Endothelial cell of umbilical vein (primary cell): Measurements from ENCODE around the gene PLEKHB2. TPM values are rescaled to one million over a fixed set of nuclear protein-coding genes. Genes with fewer than 3 reads are reported as not detected.

Experiments used
- BruUV-seq: library from RNA; stranded (reverse); fragments of 400-500 nt; replicated peaks from 2 replicates; lab custom pipeline; 2021; lab: Mats Ljungman, UMichigan
- CTCF ChIA-PET: fragments of 300-600, 350-600 bp; sonication (Branson Sonifier 250); formaldehyde crosslinking; loops from one replicate; lab custom pipeline; 2021; ENCODE audit warnings: antibody characterized with exemption, inconsistent platforms; lab: Charles Lee
- POLR2A ChIA-PET: fragments of 300-600, 350-600 bp; sonication (Branson Sonifier 250); formaldehyde crosslinking; loops from one replicate; lab custom pipeline; 2021; ENCODE audit warnings: antibody characterized with exemption, inconsistent platforms; lab: Charles Lee
- DNase-seq: peaks from one replicate; pipeline ENCODE4 v3.0.0-alpha.2; 2011; ENCODE audit warnings: low read depth, low spot score
- FAIRE-seq: peaks from 2 replicates; lab custom pipeline; 2011; peaks lifted over from hg19 to GRCh38; lab: Jason Lieb, UNC
- H2AFZ ChIP-seq: 2 replicates; pipeline ENCODE4 v1.6.0; 2012; ENCODE audit warnings: low read depth, low read length, control low read depth, inconsistent platforms
- H3K27ac ChIP-seq: 2 replicates; pipeline ENCODE4 v1.5.1; 2011; ENCODE audit warnings: low read depth, mild to moderate bottlenecking, control low read depth, low read length, moderate library complexity; ENCODE audit not compliant: insufficient read depth
- H3K27me3 ChIP-seq, 2 experiments: 2 replicates each; pipeline versions ENCODE4 v1.6.0 to v1.6.1; 2011; ENCODE audit warnings: low read length in 2 of 2, mixed read lengths in 1 of 2; ENCODE audit not compliant: control insufficient read depth in 2 of 2, insufficient read depth in 2 of 2
- H3K36me3 ChIP-seq, 2 experiments: 2 replicates in 1 of 2; 3 replicates in 1 of 2; pipeline ENCODE4 v1.5.1; 2011; ENCODE audit warnings: low read length in 2 of 2, mild to moderate bottlenecking in 1 of 2, moderate library complexity in 1 of 2; ENCODE audit not compliant: control insufficient read depth in 2 of 2, insufficient read depth in 2 of 2; ENCODE audit errors: extremely low read depth in 1 of 2
- H3K4me1 ChIP-seq: 3 replicates; pipeline ENCODE4 v1.5.1; 2011; ENCODE audit warnings: mild to moderate bottlenecking, low read length; ENCODE audit not compliant: control insufficient read depth, insufficient read depth; ENCODE audit errors: extremely low read depth
- H3K4me2 ChIP-seq: 2 replicates; pipeline ENCODE4 v1.6.1; 2011; ENCODE audit warnings: low read length, control low read depth, mixed read lengths; ENCODE audit not compliant: insufficient read depth
- H3K4me3 ChIP-seq, 3 experiments: fragments of 200-600 bp in 1 of 3; sonication (generic), shearing (Covaris generic) in 1 of 3; replicated peaks in 1 of 3; 2 replicates each; pipeline ENCODE4 v1.5.1; 2011 to 2016; ENCODE audit warnings: control low read depth in 3 of 3, low read length in 3 of 3, mild to moderate bottlenecking in 2 of 3, inconsistent platforms in 1 of 3, low read depth in 1 of 3, moderate library complexity in 1 of 3; ENCODE audit not compliant: insufficient read depth in 1 of 3
- H3K79me2 ChIP-seq: 2 replicates; pipeline ENCODE4 v1.6.0; 2012; ENCODE audit warnings: low read length, inconsistent platforms; ENCODE audit not compliant: control insufficient read depth, insufficient read depth
- H3K9ac ChIP-seq: replicated peaks from 2 replicates; pipeline ENCODE3; 2011; ENCODE audit warnings: low read length, control low read depth; ENCODE audit not compliant: insufficient read depth; ENCODE audit errors: extremely low read depth
- H3K9me1 ChIP-seq: replicated peaks from 3 replicates; pipeline ENCODE4 v1.6.0; 2011; ENCODE audit warnings: mild to moderate bottlenecking, low read length; ENCODE audit not compliant: control insufficient read depth, insufficient read depth; ENCODE audit errors: extremely low read depth
- H3K9me3 ChIP-seq: replicated peaks from 2 replicates; pipeline ENCODE4 v1.5.1; 2012; ENCODE audit warnings: low read length, inconsistent platforms; ENCODE audit not compliant: control insufficient read depth, insufficient read depth
- H4K20me1 ChIP-seq: replicated peaks from 2 replicates; pipeline ENCODE3; 2011; ENCODE audit warnings: mild to moderate bottlenecking, low read length; ENCODE audit not compliant: control insufficient read depth, insufficient read depth; ENCODE audit errors: extremely low read depth
- CTCF ChIP-seq, 2 donors: IDR thresholded peaks; 1 replicate in 1 of 2; 2 replicates in 1 of 2; pipeline ENCODE4 v1.5.1; 2011; ENCODE audit warnings: low read length in 2 of 2, mild to moderate bottlenecking in 2 of 2, moderate library complexity in 2 of 2, control low read depth in 1 of 2, inconsistent platforms in 1 of 2, low read depth in 1 of 2; ENCODE audit not compliant: insufficient read depth in 1 of 2; ENCODE audit errors: extremely low read depth in 1 of 2
- EZH2 ChIP-seq: IDR thresholded peaks from 2 replicates; pipeline ENCODE4 v1.6.1; 2012; ENCODE audit warnings: borderline replicate concordance, low read depth, mild to moderate bottlenecking, moderate library complexity, low read length, inconsistent platforms; ENCODE audit not compliant: severe bottlenecking
- FOS ChIP-seq: IDR thresholded peaks from 2 replicates; pipeline ENCODE4 v1.6.1; 2011; ENCODE audit warnings: mild to moderate bottlenecking, low read length, moderate library complexity, borderline replicate concordance; ENCODE audit not compliant: insufficient read depth
- GATA2 ChIP-seq: IDR thresholded peaks from 2 replicates; pipeline ENCODE4 v1.7.0; 2011; ENCODE audit warnings: low read depth, mild to moderate bottlenecking, moderate library complexity, mixed read lengths, low read length; ENCODE audit not compliant: insufficient read length, insufficient read depth
- JUN ChIP-seq: IDR thresholded peaks from 2 replicates; pipeline ENCODE4 v1.6.1; 2011; ENCODE audit warnings: borderline replicate concordance, low read depth; ENCODE audit not compliant: insufficient read length, insufficient read depth
- MYC ChIP-seq: IDR thresholded peaks from one replicate; pipeline ENCODE4 v1.6.1; 2011; ENCODE audit warnings: mild to moderate bottlenecking, low read depth, low read length
- POLR2A ChIP-seq: IDR thresholded peaks from 2 replicates; pipeline ENCODE4 v1.6.1; 2012; ENCODE audit warnings: low read depth, mild to moderate bottlenecking, control low read depth, low read length
- POLR2AphosphoS5 ChIP-seq: IDR thresholded peaks from 2 replicates; pipeline ENCODE4 v1.6.1; 2012; ENCODE audit warnings: low read depth, mild to moderate bottlenecking, control low read depth, low read length, moderate library complexity; ENCODE audit not compliant: insufficient read depth
- dilution Hi-C: fragments of 300-500 bp; cut with MboI; formaldehyde crosslinking; loops from one replicate; pipeline ENCODE4 v1.15.0; 2019; ENCODE audit warnings: low sequenced_read_pairs; ENCODE audit not compliant: extremely low pct_ligation_motif_present
- intact Hi-C: fragments of 100-400 bp; cut with micrococcal nuclease; formaldehyde crosslinking; loops from one replicate; pipeline ENCODE4 v1.10.0; 2022
- polyA plus RNA-seq, 4 experiments: library from polyadenylated mRNA; depleted of rRNA in 3 of 4; stranded (reverse) in 3 of 4; unstranded in 1 of 4; fragments of >200 nt; gene quantifications; 2 replicates each; pipeline versions ENCODE4 v1.2.1 to v1.2.3, GENCODE V29; 2011 to 2012; ENCODE audit warnings: missing spikeins in 1 of 4
- total RNA-seq: library from RNA; stranded (reverse); gene quantifications from 2 replicates; pipeline ENCODE4 v1.2.3, GENCODE V29; 2021
- TF ChIP-seq, protein P1 (sequence below): IDR thresholded peaks from 2 replicates; pipeline ENCODE4 v1.6.1; 2011; ENCODE audit not compliant: insufficient read depth, insufficient read length

PLEKHB2 gene
- total and polyA plus RNA-seq, 2 donors (not counting 3 experiments of a cell fraction or from before 2014, with no cell fraction given) = 56.5 to 56.8 TPM

DNA sequence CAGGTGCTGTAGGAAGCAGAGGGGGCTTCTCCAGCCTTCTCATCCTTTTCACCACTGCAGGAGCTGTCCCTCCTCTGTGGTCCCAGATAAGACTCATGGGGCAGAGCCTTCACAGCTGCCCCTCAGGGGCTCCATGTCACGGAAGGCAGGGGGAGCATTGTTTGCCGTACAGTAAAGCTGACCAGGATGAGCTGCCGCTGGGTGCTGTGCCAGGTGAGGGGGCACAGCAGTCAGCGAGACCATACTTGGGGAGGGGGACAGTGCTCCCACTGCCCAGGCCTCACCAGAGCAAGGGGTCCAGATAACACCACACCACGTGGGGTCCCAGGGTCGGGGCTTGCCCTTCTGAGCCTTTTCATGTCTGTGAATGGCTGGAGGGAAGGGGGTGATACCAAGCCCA, 46.3 kb downstream of the PLEKHB2 start:
- BruUV-seq = no TSS peak
- H3K4me1 ChIP-seq = no peaks in the 10 kb centered on the region
- TF ChIP-seq FOS = no peak
- TF ChIP-seq MYC = no peak
- no peak for TF ChIP-seq POLR2AphosphoS5

DNA sequence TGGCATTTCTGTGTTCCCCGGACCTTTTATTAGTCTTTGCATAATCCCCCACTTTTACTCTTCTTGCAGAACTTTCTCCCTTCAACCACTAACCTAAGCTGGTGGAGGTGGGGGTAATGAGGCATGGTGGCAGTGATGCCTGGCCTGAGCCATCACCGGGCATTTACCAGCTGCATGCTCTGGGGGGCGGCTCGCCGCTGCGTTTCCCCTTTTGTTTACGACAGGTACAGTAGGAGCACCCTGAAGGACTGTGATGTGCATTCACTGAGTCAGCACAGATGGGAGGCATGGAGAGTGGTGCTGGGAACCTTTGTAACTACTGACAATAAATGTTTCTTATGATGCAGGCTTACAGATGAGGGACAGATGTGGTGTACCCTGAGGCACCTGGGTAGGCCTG, 46.9 kb downstream of the PLEKHB2 start:
- H3K9me3 ChIP-seq = no peaks in the 10 kb centered on the region
- H3K9ac ChIP-seq = no peak overlapping the region
- no peak overlapping the region for H3K27ac ChIP-seq
- intact Hi-C loops (no loop called here), dilution Hi-C loops (no loop called here)
- CTCF ChIA-PET = interaction anchor here (0.9 to 3.8 kb wide), 4 partner anchors 184 to 521 kb away, joined by 4 to 51 read pairs (median 26); no protein-coding TSS in a partner anchor
- no peak for FAIRE-seq
- H3K36me3 ChIP-seq = peaks cover 0 to 2% of the 10 kb centered on the region in 2 experiments
- no peak overlapping the region for H3K4me2 ChIP-seq
- H3K4me3 ChIP-seq = no peak overlapping the region
- POLR2A ChIA-PET = no interaction called here
- H2AFZ ChIP-seq = no peak overlapping the region
- no peaks in the 10 kb centered on the region for H3K79me2 ChIP-seq
- H3K4me1 ChIP-seq = no peaks in the 10 kb centered on the region
- BruUV-seq = no TSS peak
- H3K9me1 ChIP-seq = no peaks in the 10 kb centered on the region
- no peak for DNase-seq
- H3K27me3 ChIP-seq = no peaks in the 10 kb centered on the region
- no peak for TF ChIP-seq POLR2A
- TF ChIP-seq POLR2AphosphoS5 = no peak
- no peak for TF ChIP-seq CTCF (IDR thresholded peaks at IDR 0.05; ENCODE audit: extremely low read depth in 1 of 2, insufficient read depth in 1 of 2, low read depth in 1 of 2, low read length in 2 of 2)
- TF ChIP-seq JUN = no peak
- TF ChIP-seq EZH2 = no peak
- TF ChIP-seq FOS = no peak
- TF ChIP-seq MYC = no peak
- TF ChIP-seq, protein P1, sequence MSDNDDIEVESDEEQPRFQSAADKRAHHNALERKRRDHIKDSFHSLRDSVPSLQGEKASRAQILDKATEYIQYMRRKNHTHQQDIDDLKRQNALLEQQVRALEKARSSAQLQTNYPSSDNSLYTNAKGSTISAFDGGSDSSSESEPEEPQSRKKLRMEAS = no peak
- no peak for TF ChIP-seq GATA2
- H4K20me1 ChIP-seq = no peaks in the 10 kb centered on the region

More for the DNA sequence above, 46.3 kb downstream of the PLEKHB2 start:
- Histone ChIP-seq H3K36me3 (peaks cover 0 to 3% of the 10 kb centered on the region in 2 experiments), H3K27me3 (no peaks in the 10 kb centered on the region), H3K4me3 (no peak overlapping the region), H3K4me2 (no peak overlapping the region), H3K27ac (no peak overlapping the region), H3K79me2 (no peaks in the 10 kb centered on the region), H3K9ac (no peak overlapping the region), H3K9me3 (no peaks in the 10 kb centered on the region), H4K20me1 (no peaks in the 10 kb centered on the region), H3K9me1 (no peaks in the 10 kb centered on the region), H2AFZ (no peak overlapping the region)
- ChIA-PET CTCF (no interaction called here), POLR2A (no interaction called here)
- dilution Hi-C loops (no loop called here), intact Hi-C loops (no loop called here)
- DNase-seq (no peak), FAIRE-seq (no peak)
